ENCODE results near the gene SH3PXD2A.

DNA sequence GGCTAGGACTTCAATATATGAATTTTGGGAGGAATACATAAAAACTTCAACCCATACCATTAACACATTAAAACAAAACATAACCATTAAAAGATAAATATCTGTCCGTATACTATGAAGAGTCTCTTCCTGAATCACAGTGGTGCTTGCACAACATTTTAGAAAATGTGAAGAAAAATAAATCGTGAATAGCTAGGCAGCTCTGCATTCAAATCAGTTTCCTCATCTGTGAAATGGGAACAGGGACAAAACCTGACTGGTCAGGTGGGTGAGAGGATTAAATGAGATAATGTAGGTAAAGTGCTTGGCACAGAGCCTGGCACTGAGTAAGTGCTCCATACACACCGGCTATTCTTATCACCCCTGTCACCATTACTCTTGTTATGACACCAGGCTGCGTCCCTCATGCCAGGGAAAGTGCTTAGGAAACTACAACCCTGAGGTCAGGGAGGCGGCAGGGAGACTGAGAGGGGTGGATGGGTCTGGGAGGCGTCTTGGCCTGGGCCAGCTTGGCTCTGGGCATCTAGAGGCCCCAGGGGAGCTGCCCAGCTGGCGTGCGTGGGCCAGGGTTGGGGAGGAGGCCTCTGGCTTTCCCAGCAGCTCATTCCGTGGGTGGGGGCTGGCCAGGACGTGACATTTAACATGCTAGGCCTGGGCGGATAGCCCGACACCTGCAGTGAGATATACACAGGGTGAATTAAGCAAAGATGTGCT is 78.3 kb downstream of the SH3PXD2A start:
- TF ChIP-seq, protein P1, sequence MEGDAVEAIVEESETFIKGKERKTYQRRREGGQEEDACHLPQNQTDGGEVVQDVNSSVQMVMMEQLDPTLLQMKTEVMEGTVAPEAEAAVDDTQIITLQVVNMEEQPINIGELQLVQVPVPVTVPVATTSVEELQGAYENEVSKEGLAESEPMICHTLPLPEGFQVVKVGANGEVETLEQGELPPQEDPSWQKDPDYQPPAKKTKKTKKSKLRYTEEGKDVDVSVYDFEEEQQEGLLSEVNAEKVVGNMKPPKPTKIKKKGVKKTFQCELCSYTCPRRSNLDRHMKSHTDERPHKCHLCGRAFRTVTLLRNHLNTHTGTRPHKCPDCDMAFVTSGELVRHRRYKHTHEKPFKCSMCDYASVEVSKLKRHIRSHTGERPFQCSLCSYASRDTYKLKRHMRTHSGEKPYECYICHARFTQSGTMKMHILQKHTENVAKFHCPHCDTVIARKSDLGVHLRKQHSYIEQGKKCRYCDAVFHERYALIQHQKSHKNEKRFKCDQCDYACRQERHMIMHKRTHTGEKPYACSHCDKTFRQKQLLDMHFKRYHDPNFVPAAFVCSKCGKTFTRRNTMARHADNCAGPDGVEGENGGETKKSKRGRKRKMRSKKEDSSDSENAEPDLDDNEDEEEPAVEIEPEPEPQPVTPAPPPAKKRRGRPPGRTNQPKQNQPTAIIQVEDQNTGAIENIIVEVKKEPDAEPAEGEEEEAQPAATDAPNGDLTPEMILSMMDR (conservative IDR thresholded peaks at IDR 0.05; ENCODE audit: low read depth, low read length): no peak
- TF ChIP-seq EZH2 (IDR thresholded peaks at IDR 0.05; ENCODE audit: borderline replicate concordance, low read depth, low read length, poor library complexity, severe bottlenecking): no peak
